ENCODE measurements around the gene CAMK2A.

The CAMK2A gene

DNA sequence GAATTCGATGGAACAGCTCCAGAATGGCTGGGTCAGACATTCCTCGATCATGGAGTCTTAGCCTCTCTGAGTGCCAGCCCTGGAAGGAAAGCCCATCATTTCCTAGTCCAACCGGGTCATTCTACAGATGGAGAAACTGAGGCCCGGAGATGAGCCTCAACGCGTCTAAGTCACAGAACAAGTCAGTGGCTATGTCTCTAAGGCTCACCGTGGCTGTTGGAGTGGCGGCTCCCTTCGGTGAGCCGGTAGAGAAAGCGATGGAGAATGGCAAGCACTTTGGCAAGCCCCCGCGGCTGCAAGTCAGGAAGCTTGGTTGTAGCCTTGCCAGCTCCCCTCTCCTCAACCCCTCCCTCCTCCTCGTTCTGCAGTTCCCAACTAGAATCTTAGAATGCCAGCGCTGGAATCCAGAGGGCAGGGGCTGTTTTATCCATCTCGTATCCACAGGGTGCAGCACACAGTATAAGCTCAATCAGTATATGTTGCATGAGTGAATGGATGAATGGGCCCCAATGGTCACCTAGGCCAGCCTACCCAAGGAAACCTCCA lies 13.6 kb upstream of the CAMK2A start:
- TF ChIP-seq, protein P1, sequence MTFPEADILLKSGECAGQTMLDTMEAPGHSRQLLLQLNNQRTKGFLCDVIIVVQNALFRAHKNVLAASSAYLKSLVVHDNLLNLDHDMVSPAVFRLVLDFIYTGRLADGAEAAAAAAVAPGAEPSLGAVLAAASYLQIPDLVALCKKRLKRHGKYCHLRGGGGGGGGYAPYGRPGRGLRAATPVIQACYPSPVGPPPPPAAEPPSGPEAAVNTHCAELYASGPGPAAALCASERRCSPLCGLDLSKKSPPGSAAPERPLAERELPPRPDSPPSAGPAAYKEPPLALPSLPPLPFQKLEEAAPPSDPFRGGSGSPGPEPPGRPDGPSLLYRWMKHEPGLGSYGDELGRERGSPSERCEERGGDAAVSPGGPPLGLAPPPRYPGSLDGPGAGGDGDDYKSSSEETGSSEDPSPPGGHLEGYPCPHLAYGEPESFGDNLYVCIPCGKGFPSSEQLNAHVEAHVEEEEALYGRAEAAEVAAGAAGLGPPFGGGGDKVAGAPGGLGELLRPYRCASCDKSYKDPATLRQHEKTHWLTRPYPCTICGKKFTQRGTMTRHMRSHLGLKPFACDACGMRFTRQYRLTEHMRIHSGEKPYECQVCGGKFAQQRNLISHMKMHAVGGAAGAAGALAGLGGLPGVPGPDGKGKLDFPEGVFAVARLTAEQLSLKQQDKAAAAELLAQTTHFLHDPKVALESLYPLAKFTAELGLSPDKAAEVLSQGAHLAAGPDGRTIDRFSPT (tag by site-specific recombination; IDR thresholded peaks at IDR 0.05), result no peak
- TF ChIP-seq ZNF341 (tag by site-specific recombination; IDR thresholded peaks at IDR 0.05; ENCODE audit: low read depth) (peak; percentile 46; the same call in 1 of the 2 replicates), ZNF585B (tag by site-specific recombination; IDR thresholded peaks at IDR 0.05) (no peak), YY1 (tag by site-specific recombination; IDR thresholded peaks at IDR 0.05) (no peak)
- TF ChIP-seq, protein P2, sequence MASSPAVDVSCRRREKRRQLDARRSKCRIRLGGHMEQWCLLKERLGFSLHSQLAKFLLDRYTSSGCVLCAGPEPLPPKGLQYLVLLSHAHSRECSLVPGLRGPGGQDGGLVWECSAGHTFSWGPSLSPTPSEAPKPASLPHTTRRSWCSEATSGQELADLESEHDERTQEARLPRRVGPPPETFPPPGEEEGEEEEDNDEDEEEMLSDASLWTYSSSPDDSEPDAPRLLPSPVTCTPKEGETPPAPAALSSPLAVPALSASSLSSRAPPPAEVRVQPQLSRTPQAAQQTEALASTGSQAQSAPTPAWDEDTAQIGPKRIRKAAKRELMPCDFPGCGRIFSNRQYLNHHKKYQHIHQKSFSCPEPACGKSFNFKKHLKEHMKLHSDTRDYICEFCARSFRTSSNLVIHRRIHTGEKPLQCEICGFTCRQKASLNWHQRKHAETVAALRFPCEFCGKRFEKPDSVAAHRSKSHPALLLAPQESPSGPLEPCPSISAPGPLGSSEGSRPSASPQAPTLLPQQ (tag by site-specific recombination; IDR thresholded peaks at IDR 0.05), result no peak
- TF ChIP-seq, protein P3, sequence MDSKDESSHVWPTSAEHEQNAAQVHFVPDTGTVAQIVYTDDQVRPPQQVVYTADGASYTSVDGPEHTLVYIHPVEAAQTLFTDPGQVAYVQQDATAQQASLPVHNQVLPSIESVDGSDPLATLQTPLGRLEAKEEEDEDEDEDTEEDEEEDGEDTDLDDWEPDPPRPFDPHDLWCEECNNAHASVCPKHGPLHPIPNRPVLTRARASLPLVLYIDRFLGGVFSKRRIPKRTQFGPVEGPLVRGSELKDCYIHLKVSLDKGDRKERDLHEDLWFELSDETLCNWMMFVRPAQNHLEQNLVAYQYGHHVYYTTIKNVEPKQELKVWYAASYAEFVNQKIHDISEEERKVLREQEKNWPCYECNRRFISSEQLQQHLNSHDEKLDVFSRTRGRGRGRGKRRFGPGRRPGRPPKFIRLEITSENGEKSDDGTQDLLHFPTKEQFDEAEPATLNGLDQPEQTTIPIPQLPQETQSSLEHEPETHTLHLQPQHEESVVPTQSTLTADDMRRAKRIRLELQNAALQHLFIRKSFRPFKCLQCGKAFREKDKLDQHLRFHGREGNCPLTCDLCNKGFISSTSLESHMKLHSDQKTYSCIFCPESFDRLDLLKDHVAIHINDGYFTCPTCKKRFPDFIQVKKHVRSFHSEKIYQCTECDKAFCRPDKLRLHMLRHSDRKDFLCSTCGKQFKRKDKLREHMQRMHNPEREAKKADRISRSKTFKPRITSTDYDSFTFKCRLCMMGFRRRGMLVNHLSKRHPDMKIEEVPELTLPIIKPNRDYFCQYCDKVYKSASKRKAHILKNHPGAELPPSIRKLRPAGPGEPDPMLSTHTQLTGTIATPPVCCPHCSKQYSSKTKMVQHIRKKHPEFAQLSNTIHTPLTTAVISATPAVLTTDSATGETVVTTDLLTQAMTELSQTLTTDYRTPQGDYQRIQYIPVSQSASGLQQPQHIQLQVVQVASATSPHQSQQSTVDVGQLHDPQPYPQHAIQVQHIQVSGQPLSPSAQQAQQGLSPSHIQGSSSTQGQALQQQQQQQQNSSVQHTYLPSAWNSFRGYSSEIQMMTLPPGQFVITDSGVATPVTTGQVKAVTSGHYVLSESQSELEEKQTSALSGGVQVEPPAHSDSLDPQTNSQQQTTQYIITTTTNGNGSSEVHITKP (tag by site-specific recombination; IDR thresholded peaks at IDR 0.05), result no peak
- CTCF ChIA-PET, result no interaction called here
- no peak overlapping the region for H3K27ac ChIP-seq (ENCODE audit: extremely low read depth, low read depth, low read length)

DNA sequence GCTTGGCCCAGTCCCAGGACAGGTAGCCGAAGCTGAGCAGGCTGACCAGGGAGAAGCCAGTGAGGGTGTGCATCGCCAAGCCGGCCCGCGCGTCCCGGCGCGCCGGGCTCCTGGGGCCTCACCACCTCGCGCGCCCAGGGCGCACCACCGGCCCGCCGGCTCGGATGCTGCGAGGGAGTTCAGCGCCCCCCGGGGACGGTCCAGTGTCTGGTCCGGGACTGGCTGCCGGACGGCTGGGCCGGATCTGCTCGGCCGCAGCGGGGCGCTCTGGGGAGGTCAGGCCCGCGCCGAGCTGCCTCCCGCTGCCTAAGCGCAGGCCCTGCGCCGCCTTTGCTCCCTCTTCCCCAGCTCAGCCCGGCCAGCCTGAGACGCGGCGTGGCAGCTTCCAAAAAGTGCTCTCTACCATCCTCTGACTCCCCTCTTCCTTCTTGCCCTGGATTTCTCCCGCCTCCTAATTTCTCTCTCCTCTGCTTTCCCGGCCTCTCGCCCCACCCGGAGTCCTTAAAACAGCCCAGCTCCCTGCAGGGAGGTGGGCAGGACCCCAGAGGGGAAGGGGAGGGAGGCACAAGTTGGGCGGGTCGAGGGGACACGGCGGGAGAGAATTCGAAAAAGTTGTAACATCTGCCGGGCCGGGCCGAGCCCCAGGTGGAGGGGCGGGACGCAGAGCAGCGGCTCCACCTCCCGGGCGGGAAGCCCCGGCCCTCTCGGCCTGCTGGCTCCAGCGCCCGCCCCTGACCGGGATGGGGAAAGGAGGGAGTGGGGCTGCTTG lies 12.9 kb upstream of the CAMK2A start, which contains the start of gene ARSI:
ARSI (minus strand) TSS at position 605 of the 769 bp plus-strand sequence; CDS start at position 73, 532 bp downstream.
- Histone ChIP-seq H3K9me3 (ENCODE audit: control insufficient read depth, insufficient read depth, low read depth, low read length) (no peaks in the 10 kb centered on the region), H3K36me3 (ENCODE audit: control insufficient read depth in 2 of 2, insufficient read depth in 1 of 2, low read length in 2 of 2) (no peaks in the 10 kb centered on the region), H3K4me3 (ENCODE audit: low read depth, low read length) (no peak within 1 kb of the TSS), H3K27ac (ENCODE audit: extremely low read depth, low read depth, low read length) (no peak within 1 kb of the TSS), H3K4me1 (ENCODE audit: control insufficient read depth, insufficient read depth, low read length) (0 out of 2 replicates have a peak, but pooled peaks cover 5% of the 10 kb centered on the region)
- CTCF ChIA-PET, result no interaction called here
- TF ChIP-seq ZNF521 (tag by site-specific recombination; IDR thresholded peaks at IDR 0.05) (no peak), ZNF843 (tag by site-specific recombination; IDR thresholded peaks at IDR 0.05) (no peak), SP2 (tag by site-specific recombination; IDR thresholded peaks at IDR 0.05) (peak; percentile 40), KLF1 (tag by site-specific recombination; IDR thresholded peaks at IDR 0.05) (peak; percentile 67), ZNF341 (tag by site-specific recombination; IDR thresholded peaks at IDR 0.05; ENCODE audit: low read depth) (no peak)
- TF ChIP-seq, protein P4, sequence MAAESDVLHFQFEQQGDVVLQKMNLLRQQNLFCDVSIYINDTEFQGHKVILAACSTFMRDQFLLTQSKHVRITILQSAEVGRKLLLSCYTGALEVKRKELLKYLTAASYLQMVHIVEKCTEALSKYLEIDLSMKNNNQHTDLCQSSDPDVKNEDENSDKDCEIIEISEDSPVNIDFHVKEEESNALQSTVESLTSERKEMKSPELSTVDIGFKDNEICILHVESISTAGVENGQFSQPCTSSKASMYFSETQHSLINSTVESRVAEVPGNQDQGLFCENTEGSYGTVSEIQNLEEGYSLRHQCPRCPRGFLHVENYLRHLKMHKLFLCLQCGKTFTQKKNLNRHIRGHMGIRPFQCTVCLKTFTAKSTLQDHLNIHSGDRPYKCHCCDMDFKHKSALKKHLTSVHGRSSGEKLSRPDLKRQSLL (tag by site-specific recombination; IDR thresholded peaks at IDR 0.05), result peak; percentile 73; the same call in 1 of the 2 replicates
- POLR2A ChIA-PET, result no interaction called here

More for the DNA sequence above, 13.6 kb upstream of the CAMK2A start:
- Histone ChIP-seq H3K36me3 (ENCODE audit: control insufficient read depth in 2 of 2, insufficient read depth in 1 of 2, low read length in 2 of 2) (no peaks in the 10 kb centered on the region), H3K4me1 (ENCODE audit: control insufficient read depth, insufficient read depth, low read length) (0 out of 2 replicates have a peak, but pooled peaks cover 5% of the 10 kb centered on the region), H3K4me3 (ENCODE audit: low read depth, low read length) (no peak overlapping the region), H3K9me3 (ENCODE audit: control insufficient read depth, insufficient read depth, low read depth, low read length) (no peaks in the 10 kb centered on the region)
- POLR2A ChIA-PET, result no interaction called here

Data from HEK293 (cell line).